Right atrium auricular region (tissue), 2 donors: Measurements from ENCODE around the gene MAP3K4. TPM values are rescaled to one million over a fixed set of nuclear protein-coding genes. Genes with fewer than 3 reads are reported as not detected.

Experiments
- DNase-seq: peaks from one replicate; pipeline ENCODE4 v3.0.0-alpha.2; 2019; ENCODE audit warnings: low spot score
- H3K27ac ChIP-seq, 2 donors: fragments of 200-600 bp; sonication (generic); 1 replicate in 1 of 2; 2 replicates in 1 of 2; pipeline ENCODE4 v1.5.1; 2016 to 2019
- H3K27me3 ChIP-seq, 2 donors: fragments of 200-600 bp; sonication (generic); one replicate each; pipeline versions ENCODE4 v1.5.1 to v1.6.0; 2017 to 2019
- H3K36me3 ChIP-seq: fragments of 200-600 bp; sonication (generic); one replicate; pipeline ENCODE4 v1.5.1; 2016
- H3K4me1 ChIP-seq, 2 donors: fragments of 200-600 bp; sonication (generic); one replicate each; pipeline versions ENCODE4 v1.5.1 to v1.6.0; 2017 to 2019
- H3K4me3 ChIP-seq, 2 donors: fragments of 200-600 bp; sonication (generic); 1 replicate in 1 of 2; 2 replicates in 1 of 2; pipeline ENCODE4 v1.5.1; 2017 to 2019; ENCODE audit warnings: mild to moderate bottlenecking in 1 of 2, moderate library complexity in 1 of 2
- H3K9me3 ChIP-seq, 2 donors: fragments of 200-600 bp; sonication (generic); one replicate each; pipeline ENCODE4 v1.5.1; 2019
- total RNA-seq, 2 donors: library from RNA; depleted of rRNA; stranded (reverse); fragments of >200 nt; gene quantifications; one replicate each; pipeline ENCODE4 v1.1.0, GENCODE V29; 2016
- TF ChIP-seq, protein P1 (sequence below), 2 donors: fragments of 200-600 bp; sonication (generic); IDR thresholded peaks; one replicate each; pipeline ENCODE4 v1.5.1; 2019; ENCODE audit warnings: antibody characterized with exemption in 2 of 2

The MAP3K4 gene
- total RNA-seq, 2 donors from 2014 or later: 15.6 to 17.2 TPM

GRCh38 chr6:161074496-161075121 lies 83.0 kb downstream of the MAP3K4 start:
- Histone ChIP-seq H3K27me3 (no peaks in the 10 kb centered on the region), H3K4me1 (peaks cover 0 to 7% of the 10 kb centered on the region in 2 donors), H3K36me3 (peaks cover 21% of the 10 kb centered on the region), H3K27ac (no peak overlapping the region), H3K9me3 (no peaks in the 10 kb centered on the region), H3K4me3 (no peak overlapping the region)
- TF ChIP-seq, protein P1, sequence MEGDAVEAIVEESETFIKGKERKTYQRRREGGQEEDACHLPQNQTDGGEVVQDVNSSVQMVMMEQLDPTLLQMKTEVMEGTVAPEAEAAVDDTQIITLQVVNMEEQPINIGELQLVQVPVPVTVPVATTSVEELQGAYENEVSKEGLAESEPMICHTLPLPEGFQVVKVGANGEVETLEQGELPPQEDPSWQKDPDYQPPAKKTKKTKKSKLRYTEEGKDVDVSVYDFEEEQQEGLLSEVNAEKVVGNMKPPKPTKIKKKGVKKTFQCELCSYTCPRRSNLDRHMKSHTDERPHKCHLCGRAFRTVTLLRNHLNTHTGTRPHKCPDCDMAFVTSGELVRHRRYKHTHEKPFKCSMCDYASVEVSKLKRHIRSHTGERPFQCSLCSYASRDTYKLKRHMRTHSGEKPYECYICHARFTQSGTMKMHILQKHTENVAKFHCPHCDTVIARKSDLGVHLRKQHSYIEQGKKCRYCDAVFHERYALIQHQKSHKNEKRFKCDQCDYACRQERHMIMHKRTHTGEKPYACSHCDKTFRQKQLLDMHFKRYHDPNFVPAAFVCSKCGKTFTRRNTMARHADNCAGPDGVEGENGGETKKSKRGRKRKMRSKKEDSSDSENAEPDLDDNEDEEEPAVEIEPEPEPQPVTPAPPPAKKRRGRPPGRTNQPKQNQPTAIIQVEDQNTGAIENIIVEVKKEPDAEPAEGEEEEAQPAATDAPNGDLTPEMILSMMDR (IDR thresholded peaks at IDR 0.05): no peak
- DNase-seq: no peak

- DNase-seq: no peak
- Histone ChIP-seq H3K9me3 (no peaks in the 10 kb centered on the region), H3K36me3 (peaks cover 18% of the 10 kb centered on the region), H3K4me1 (peaks cover 0 to 7% of the 10 kb centered on the region in 2 donors), H3K4me3 (no peak overlapping the region), H3K27me3 (no peaks in the 10 kb centered on the region), H3K27ac (no peak overlapping the region)
- TF ChIP-seq, protein P1 (IDR thresholded peaks at IDR 0.05): no peak
Observed at GRCh38 chr6:161076181-161076677, 84.7 kb downstream of the MAP3K4 start.

GRCh38 chr6:161079566-161080262 lies 88.1 kb downstream of the MAP3K4 start:
- H3K36me3 ChIP-seq: peaks cover 45% of the 10 kb centered on the region
- DNase-seq: no peak
- H3K4me1 ChIP-seq: peaks cover 0 to 7% of the 10 kb centered on the region in 2 donors

GRCh38 chr6:161080263-161080970 lies 88.8 kb downstream of the MAP3K4 start:
- H3K27ac ChIP-seq: peak overlapping the region in 1 of 2 donors; percentile 18
- no peaks in the 10 kb centered on the region for H3K9me3 ChIP-seq
- H3K36me3 ChIP-seq: peaks cover 52% of the 10 kb centered on the region
- no peaks in the 10 kb centered on the region for H3K27me3 ChIP-seq
- no peak for DNase-seq
- H3K4me3 ChIP-seq: no peak overlapping the region
- TF ChIP-seq, protein P1 (IDR thresholded peaks at IDR 0.05): no peak
- H3K4me1 ChIP-seq: peaks cover 0 to 7% of the 10 kb centered on the region in 2 donors

More at GRCh38 chr6:161079566-161080262, 88.1 kb downstream of the MAP3K4 start:
- Histone ChIP-seq H3K27me3 (no peaks in the 10 kb centered on the region), H3K4me3 (no peak overlapping the region), H3K27ac (peak overlapping the region in 1 of 2 donors; percentile 18), H3K9me3 (no peaks in the 10 kb centered on the region)
- TF ChIP-seq, protein P1 (IDR thresholded peaks at IDR 0.05): no peak

GRCh38 chr6:161082215-161082614 lies 90.6 kb downstream of the MAP3K4 start:
- no peak for DNase-seq
- H3K4me3 ChIP-seq: no peak overlapping the region
- H3K9me3 ChIP-seq: no peaks in the 10 kb centered on the region
- H3K27me3 ChIP-seq: no peaks in the 10 kb centered on the region
- H3K27ac ChIP-seq: no peak overlapping the region
- peaks cover 66% of the 10 kb centered on the region for H3K36me3 ChIP-seq
- TF ChIP-seq, protein P1 (IDR thresholded peaks at IDR 0.05): no peak
- H3K4me1 ChIP-seq: no peaks in the 10 kb centered on the region
